ENCODE data around the gene ISM1.

The ISM1 gene

GRCh38 chr20:13213335-13213734, 7.7 kb upstream of the ISM1 start:
- no peaks in the 10 kb centered on the region for H3K36me3 Mint-ChIP-seq (ENCODE audit: low read depth)
- H3K27me3 Mint-ChIP-seq (ENCODE audit: low read depth) = peaks cover 43% of the 10 kb centered on the region
- no peak overlapping the region for H3K4me3 Mint-ChIP-seq
- no peak overlapping the region for H3K27ac Mint-ChIP-seq
- no peaks in the 10 kb centered on the region for H3K9me3 Mint-ChIP-seq
- no peak for TF ChIP-seq CTCF (IDR thresholded peaks at IDR 0.05; ENCODE audit: unreplicated experiment in 3 of 3)
- no peaks in the 10 kb centered on the region for H3K4me1 Mint-ChIP-seq

- no peak for TF ChIP-seq CTCF (IDR thresholded peaks at IDR 0.05; ENCODE audit: unreplicated experiment in 3 of 3)
- Mint-ChIP-seq H3K4me1 (peaks cover 7% of the 10 kb centered on the region), H3K27me3 (ENCODE audit: low read depth) (peaks cover 68% of the 10 kb centered on the region), H3K36me3 (ENCODE audit: low read depth) (no peaks in the 10 kb centered on the region), H3K9me3 (no peaks in the 10 kb centered on the region), H3K27ac (no peak overlapping the region), H3K4me3 (no peak overlapping the region)
Observed at GRCh38 chr20:13216533-13216932, 4.5 kb upstream of the ISM1 start.

GRCh38 chr20:13219327-13220193, 1.5 kb upstream of the ISM1 start:
- H3K36me3 Mint-ChIP-seq (ENCODE audit: low read depth) = no peaks in the 10 kb centered on the region
- H3K27ac Mint-ChIP-seq = no peak overlapping the region
- no peaks in the 10 kb centered on the region for H3K9me3 Mint-ChIP-seq
- peaks cover 84% of the 10 kb centered on the region for H3K27me3 Mint-ChIP-seq (ENCODE audit: low read depth)
- no peak for TF ChIP-seq CTCF (IDR thresholded peaks at IDR 0.05; ENCODE audit: unreplicated experiment in 3 of 3)
- H3K4me3 Mint-ChIP-seq = peak overlapping the region; percentile 82 to 87 (median 83)
- H3K4me1 Mint-ChIP-seq = peaks cover 7% of the 10 kb centered on the region

- peak overlapping the region; percentile 82 to 87 (median 83) for H3K4me3 Mint-ChIP-seq
- no peak for TF ChIP-seq CTCF (IDR thresholded peaks at IDR 0.05; ENCODE audit: unreplicated experiment in 3 of 3)
- peaks cover 79% of the 10 kb centered on the region for H3K27me3 Mint-ChIP-seq (ENCODE audit: low read depth)
- peaks cover 7% of the 10 kb centered on the region for H3K4me1 Mint-ChIP-seq
- no peaks in the 10 kb centered on the region for H3K9me3 Mint-ChIP-seq
- H3K36me3 Mint-ChIP-seq (ENCODE audit: low read depth) = no peaks in the 10 kb centered on the region
- peak overlapping the region in 1 of 3 experiments; percentile 52 for H3K27ac Mint-ChIP-seq
Observed at GRCh38 chr20:13220194-13220903, 725 bp upstream of the ISM1 start.

GRCh38 chr20:13221313-13221672, 219 bp downstream of the ISM1 start:
- Mint-ChIP-seq H3K4me3 (peak overlapping the region in 1 of 3 experiments; percentile 43), H3K27me3 (ENCODE audit: low read depth) (peaks cover 70% of the 10 kb centered on the region), H3K9me3 (no peaks in the 10 kb centered on the region), H3K4me1 (peaks cover 7% of the 10 kb centered on the region), H3K27ac (no peak overlapping the region), H3K36me3 (ENCODE audit: low read depth) (no peaks in the 10 kb centered on the region)
- TF ChIP-seq CTCF (IDR thresholded peaks at IDR 0.05; ENCODE audit: unreplicated experiment in 3 of 3) = no peak
